Activated naive CD4-positive, alpha-beta T cell treated with Interleukin-2 at 50 U/mL for 16 hours (primary cell): ENCODE data around the gene MMP24.
"Not testable (repeated sequence)": the region's sequence is repeated elsewhere in the genome, so short reads cannot be mapped to it uniquely, and the experiment has no call there.

Source experiments
- DNase-seq: peaks from one replicate; pipeline ENCODE4 v3.0.0-alpha.2; 2020

MMP24 gene

GRCh38 chr20:35295674-35296073 lies 69.2 kb downstream of the MMP24 start:
- DNase-seq = no peak

GRCh38 chr20:35296101-35296554 lies 69.6 kb downstream of the MMP24 start:
- DNase-seq = no peak

- no peak for DNase-seq
Observed at GRCh38 chr20:35297155-35297554, 70.7 kb downstream of the MMP24 start.

GRCh38 chr20:35297740-35298139 lies 71.2 kb downstream of the MMP24 start:
- no peak for DNase-seq

GRCh38 chr20:35298264-35298663 lies 71.8 kb downstream of the MMP24 start:
- no peak for DNase-seq

- DNase-seq = no peak
Observed at GRCh38 chr20:35299780-35300179, 73.3 kb downstream of the MMP24 start.

- DNase-seq = no peak
Observed at GRCh38 chr20:35300469-35301262, 74.2 kb downstream of the MMP24 start.

GRCh38 chr20:35301426-35301825 lies 74.9 kb downstream of the MMP24 start:
- no peak for DNase-seq

- DNase-seq = no peak
Observed at GRCh38 chr20:35302421-35303335, 76.2 kb downstream of the MMP24 start.

GRCh38 chr20:35303382-35303734 lies 76.9 kb downstream of the MMP24 start:
- no peak for DNase-seq

- DNase-seq = peak; percentile 85
Observed at GRCh38 chr20:35303735-35304491, 77.4 kb downstream of the MMP24 start.

- no peak for DNase-seq
Observed at GRCh38 chr20:35304956-35305355, 78.5 kb downstream of the MMP24 start.

- DNase-seq = peak; percentile 81
Observed at GRCh38 chr20:35305682-35306556, 79.4 kb downstream of the MMP24 start.

- peak; percentile 30 for DNase-seq
Observed at GRCh38 chr20:35306931-35307517, 80.5 kb downstream of the MMP24 start.

- no peak for DNase-seq
Observed at GRCh38 chr20:35307666-35308653, 81.5 kb downstream of the MMP24 start.

GRCh38 chr20:35311409-35311808 lies 84.9 kb downstream of the MMP24 start:
- DNase-seq = peak; percentile 75

- no peak for DNase-seq
Observed at GRCh38 chr20:35311822-35312221, 85.3 kb downstream of the MMP24 start.

- DNase-seq = no peak
Observed at GRCh38 chr20:35312318-35312717, 85.8 kb downstream of the MMP24 start.

- no peak for DNase-seq
Observed at GRCh38 chr20:35314816-35315631, 88.5 kb downstream of the MMP24 start.

- not testable (repeated sequence) for DNase-seq
Observed at GRCh38 chr20:35315632-35316020, 89.1 kb downstream of the MMP24 start.
